SK-N-MC (cell line): ENCODE results near the gene ASPRV1.

Source experiments
- DNase-seq: peaks from one replicate; pipeline ENCODE4 v3.0.0-alpha.2; 2011; ENCODE audit warnings: low read depth, low spot score
- H3K27ac ChIP-seq: fragments of 200-600 bp; sonication (generic); 2 replicates; pipeline ENCODE4 v1.5.1; 2016; ENCODE audit warnings: mixed run types
- H3K36me3 ChIP-seq: fragments of 200-600 bp; sonication (generic); 2 replicates; pipeline ENCODE4 v1.6.1; 2017; ENCODE audit warnings: antibody characterized with exemption, low read length, mixed read lengths; ENCODE audit not compliant: insufficient read depth
- H3K4me3 ChIP-seq: fragments of 200-600 bp; sonication (generic); 2 replicates; pipeline ENCODE4 v1.5.1; 2016
- H3K9ac ChIP-seq: fragments of 200-600 bp; sonication (generic); 2 replicates; pipeline ENCODE4 v1.8.0; 2017; ENCODE audit warnings: mixed run types, mixed read lengths; ENCODE audit not compliant: insufficient read length
- H3K9me3 ChIP-seq: fragments of 200-600 bp; sonication (generic); 2 replicates; pipeline ENCODE4 v1.6.1; 2017; ENCODE audit warnings: low read depth, mild to moderate bottlenecking, antibody characterized with exemption, low read length, moderate library complexity, mixed read lengths
- EZH2 ChIP-seq: fragments of 200-600 bp; sonication (generic); IDR thresholded peaks from one replicate; pipeline ENCODE4 v1.6.1; 2017; ENCODE audit warnings: antibody characterized with exemption
- FOXP2 ChIP-seq: optimal IDR thresholded peaks from 2 replicates; pipeline ENCODE3; 2011; ENCODE audit warnings: mild to moderate bottlenecking, moderate library complexity; ENCODE audit not compliant: insufficient read depth; ENCODE audit errors: extremely low read length, control extremely low read depth
- POLR2AphosphoS5 ChIP-seq: IDR thresholded peaks from 2 replicates; pipeline ENCODE4 v1.6.1; 2012; ENCODE audit warnings: mild to moderate bottlenecking, low read depth, low read length, borderline replicate concordance

Gene ASPRV1

GRCh38 chr2:69950241-69950640, 11.2 kb downstream of the ASPRV1 start:
- H3K9me3 ChIP-seq, result no peaks in the 10 kb centered on the region
- H3K9ac ChIP-seq, result no peak overlapping the region
- no peaks in the 10 kb centered on the region for H3K36me3 ChIP-seq
- no peak for DNase-seq
- H3K4me3 ChIP-seq, result no peak overlapping the region
- TF ChIP-seq EZH2 (no peak), POLR2AphosphoS5 (no peak), FOXP2 (no peak)
- H3K27ac ChIP-seq, result no peak overlapping the region

- DNase-seq, result no peak
- Histone ChIP-seq H3K36me3 (no peaks in the 10 kb centered on the region), H3K9me3 (no peaks in the 10 kb centered on the region), H3K4me3 (no peak overlapping the region), H3K27ac (no peak overlapping the region), H3K9ac (no peak overlapping the region)
- TF ChIP-seq EZH2 (no peak), POLR2AphosphoS5 (no peak), FOXP2 (no peak)
Observed at GRCh38 chr2:69948963-69949645, 12.3 kb downstream of the ASPRV1 start.

- Histone ChIP-seq H3K9me3 (no peaks in the 10 kb centered on the region), H3K27ac (no peak overlapping the region), H3K36me3 (no peaks in the 10 kb centered on the region), H3K4me3 (no peak overlapping the region), H3K9ac (no peak overlapping the region)
- TF ChIP-seq POLR2AphosphoS5 (no peak), FOXP2 (no peak), EZH2 (no peak)
- no peak for DNase-seq
Observed at GRCh38 chr2:69948032-69948962, 13.1 kb downstream of the ASPRV1 start.

- no peak overlapping the region for H3K9ac ChIP-seq
- no peak for DNase-seq
- H3K4me3 ChIP-seq, result no peak overlapping the region
- H3K27ac ChIP-seq, result no peak overlapping the region
- no peaks in the 10 kb centered on the region for H3K9me3 ChIP-seq
- H3K36me3 ChIP-seq, result no peaks in the 10 kb centered on the region
- no peak for TF ChIP-seq EZH2
- no peak for TF ChIP-seq FOXP2
- no peak for TF ChIP-seq POLR2AphosphoS5
Observed at GRCh38 chr2:69947325-69947931, 14.0 kb downstream of the ASPRV1 start.

- TF ChIP-seq POLR2AphosphoS5 (no peak), FOXP2 (no peak), EZH2 (no peak)
- no peak for DNase-seq
- Histone ChIP-seq H3K36me3 (no peaks in the 10 kb centered on the region), H3K9me3 (no peaks in the 10 kb centered on the region), H3K27ac (no peak overlapping the region), H3K9ac (no peak overlapping the region), H3K4me3 (no peak overlapping the region)
Observed at GRCh38 chr2:69946351-69947324, 14.8 kb downstream of the ASPRV1 start.

GRCh38 chr2:69945941-69946340, 15.5 kb downstream of the ASPRV1 start:
- TF ChIP-seq POLR2AphosphoS5, result no peak

GRCh38 chr2:69945441-69945840, 16.0 kb downstream of the ASPRV1 start:
- Histone ChIP-seq H3K4me3 (no peak overlapping the region), H3K27ac (no peak overlapping the region), H3K9ac (no peak overlapping the region), H3K36me3 (no peaks in the 10 kb centered on the region), H3K9me3 (no peaks in the 10 kb centered on the region)
- no peak for TF ChIP-seq EZH2
- no peak for TF ChIP-seq FOXP2
- TF ChIP-seq POLR2AphosphoS5, result no peak
- DNase-seq, result no peak

More at GRCh38 chr2:69945941-69946340, 15.5 kb downstream of the ASPRV1 start:
- Histone ChIP-seq H3K9ac (no peak overlapping the region), H3K9me3 (no peaks in the 10 kb centered on the region), H3K4me3 (no peak overlapping the region), H3K36me3 (no peaks in the 10 kb centered on the region), H3K27ac (no peak overlapping the region)
- DNase-seq, result no peak
